Activated naive CD4-positive, alpha-beta T cell treated with anti-CD3 and anti-CD28 coated beads, Interleukin-2, amount 10 ng/mL, durations not matched to agents 7 days and 5 days (primary cell): ENCODE measurements around the gene MEF2C.
"Not testable (repeated sequence)": the region's sequence is repeated elsewhere in the genome, so short reads cannot be mapped to it uniquely, and the experiment has no call there.

Source experiments
- CTCF ChIA-PET: fragments of 350-600 bp; sonication (Branson Sonifier 250); formaldehyde crosslinking; loops from one replicate; lab custom pipeline; 2021; ENCODE audit warnings: antibody characterized with exemption; lab: Charles Lee
- DNase-seq: peaks from one replicate; pipeline ENCODE4 v3.0.0-alpha.2; 2020
- H3K27ac Mint-ChIP-seq: one replicate; pipeline ENCODE4 v1.8.0; 2021; ENCODE audit warnings: mild to moderate bottlenecking, moderate library complexity, mixed read lengths
- H3K27me3 Mint-ChIP-seq: one replicate; pipeline ENCODE4 v1.8.0; 2021; ENCODE audit warnings: mild to moderate bottlenecking, mixed read lengths
- H3K36me3 Mint-ChIP-seq: one replicate; pipeline ENCODE4 v1.8.0; 2021; ENCODE audit warnings: mixed read lengths
- H3K4me1 Mint-ChIP-seq: one replicate; pipeline ENCODE4 v1.8.0; 2021; ENCODE audit warnings: mixed read lengths
- H3K4me3 Mint-ChIP-seq: one replicate; pipeline ENCODE4 v1.8.0; 2021; ENCODE audit warnings: mild to moderate bottlenecking, moderate library complexity, mixed read lengths
- H3K9me3 Mint-ChIP-seq: one replicate; pipeline ENCODE4 v1.8.0; 2021; ENCODE audit warnings: mixed read lengths

The MEF2C gene

GRCh38 chr5:88804444-88804843, 78.5 kb downstream of the MEF2C start:
- Mint-ChIP-seq H3K9me3 (no peaks in the 10 kb centered on the region), H3K4me3 (no peak overlapping the region), H3K27me3 (peaks cover 3% of the 10 kb centered on the region), H3K4me1 (no peaks in the 10 kb centered on the region), H3K27ac (no peak overlapping the region), H3K36me3 (no peaks in the 10 kb centered on the region)
- DNase-seq, result no peak
- CTCF ChIA-PET, result no interaction called here

DNA sequence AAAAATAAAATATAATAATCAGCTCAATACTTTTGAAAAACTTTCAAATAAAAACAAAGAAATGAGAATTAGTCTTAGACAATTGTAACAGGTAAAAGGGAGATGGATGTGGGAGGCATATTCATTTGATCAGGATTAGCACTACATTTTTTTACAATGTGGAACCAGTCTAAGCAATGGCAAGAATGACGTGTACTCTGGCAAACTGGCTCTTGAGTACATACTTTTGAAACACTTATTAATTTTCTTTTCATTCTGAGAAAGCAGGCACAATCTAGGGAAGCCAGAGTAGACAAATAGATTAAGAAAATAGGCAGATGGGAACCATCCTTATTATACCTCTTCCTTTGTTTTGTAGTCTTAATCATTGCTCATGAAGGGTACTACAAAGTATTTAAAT, 79.7 kb downstream of the MEF2C start:
- CTCF ChIA-PET, result no interaction called here
- H3K36me3 Mint-ChIP-seq, result no peaks in the 10 kb centered on the region
- H3K27ac Mint-ChIP-seq, result no peak overlapping the region
- no peak for DNase-seq
- no peaks in the 10 kb centered on the region for H3K4me1 Mint-ChIP-seq
- peaks cover 3% of the 10 kb centered on the region for H3K27me3 Mint-ChIP-seq
- no peak overlapping the region for H3K4me3 Mint-ChIP-seq
- H3K9me3 Mint-ChIP-seq, result no peaks in the 10 kb centered on the region

GRCh38 chr5:88799938-88800535, 82.9 kb downstream of the MEF2C start:
- DNase-seq, result no peak
- no peaks in the 10 kb centered on the region for H3K9me3 Mint-ChIP-seq
- H3K4me3 Mint-ChIP-seq, result no peak overlapping the region
- H3K4me1 Mint-ChIP-seq, result no peaks in the 10 kb centered on the region
- H3K27ac Mint-ChIP-seq, result no peak overlapping the region
- no peaks in the 10 kb centered on the region for H3K36me3 Mint-ChIP-seq
- CTCF ChIA-PET, result no interaction called here
- no peaks in the 10 kb centered on the region for H3K27me3 Mint-ChIP-seq

- H3K27me3 Mint-ChIP-seq, H3K36me3 Mint-ChIP-seq, H3K4me1 Mint-ChIP-seq, H3K27ac Mint-ChIP-seq, H3K4me3 Mint-ChIP-seq, H3K9me3 Mint-ChIP-seq, DNase-seq, CTCF ChIA-PET: not testable (repeated sequence)
Observed at GRCh38 chr5:88798933-88799332, 84.1 kb downstream of the MEF2C start.

DNA sequence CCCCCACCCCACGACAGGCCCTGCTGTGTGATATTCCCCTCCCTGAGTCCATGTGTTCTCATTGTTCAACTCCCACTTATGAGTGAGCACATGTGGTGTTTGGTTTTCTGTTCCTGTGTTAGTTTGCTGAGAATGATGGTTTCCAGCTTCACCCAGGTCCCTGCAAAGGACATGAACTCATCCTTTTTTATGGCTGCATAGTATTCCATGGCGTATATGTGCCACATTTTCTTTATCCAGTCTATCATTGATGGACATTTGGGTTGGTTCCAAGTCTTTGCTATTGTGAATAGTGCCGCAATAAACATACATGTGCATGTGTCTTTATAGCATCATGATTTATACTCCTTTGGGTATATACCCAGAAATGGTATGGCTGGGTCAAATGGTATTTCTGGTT, 89.2 kb downstream of the MEF2C start:
- H3K4me3 Mint-ChIP-seq, CTCF ChIA-PET, H3K27ac Mint-ChIP-seq, H3K9me3 Mint-ChIP-seq, DNase-seq, H3K36me3 Mint-ChIP-seq, H3K4me1 Mint-ChIP-seq, H3K27me3 Mint-ChIP-seq: not testable (repeated sequence)

- peaks cover 3% of the 10 kb centered on the region for H3K27me3 Mint-ChIP-seq
- DNase-seq, result no peak
- H3K4me3 Mint-ChIP-seq, result no peak overlapping the region
- no peak overlapping the region for H3K27ac Mint-ChIP-seq
- no peaks in the 10 kb centered on the region for H3K4me1 Mint-ChIP-seq
- CTCF ChIA-PET, result no interaction called here
- no peaks in the 10 kb centered on the region for H3K9me3 Mint-ChIP-seq
- no peaks in the 10 kb centered on the region for H3K36me3 Mint-ChIP-seq
Observed at GRCh38 chr5:88792144-88792840, 90.7 kb downstream of the MEF2C start.

DNA sequence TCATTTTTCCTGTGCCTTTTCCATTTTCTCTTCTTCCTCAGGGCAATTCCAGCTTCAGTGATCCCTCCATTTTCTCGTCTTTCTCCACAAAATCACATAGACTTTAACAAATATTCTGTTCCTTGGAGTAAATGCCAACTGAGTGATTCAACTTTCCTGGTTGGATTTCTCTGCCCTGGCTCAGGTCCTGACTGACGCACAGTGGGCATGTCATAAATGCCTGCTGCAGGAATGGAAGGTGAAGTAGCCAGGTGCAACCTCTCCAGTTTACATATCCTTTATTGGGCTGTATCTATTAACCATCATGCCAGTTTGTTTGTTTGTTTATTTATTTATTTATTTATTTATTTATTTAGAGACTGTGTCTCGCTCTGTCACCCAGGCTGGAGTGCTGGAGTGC, 95.1 kb downstream of the MEF2C start:
- no peaks in the 10 kb centered on the region for H3K36me3 Mint-ChIP-seq
- no peaks in the 10 kb centered on the region for H3K9me3 Mint-ChIP-seq
- H3K4me3 Mint-ChIP-seq, result no peak overlapping the region
- CTCF ChIA-PET, result no interaction called here
- H3K4me1 Mint-ChIP-seq, result no peaks in the 10 kb centered on the region
- DNase-seq, result no peak
- peaks cover 3% of the 10 kb centered on the region for H3K27me3 Mint-ChIP-seq
- no peak overlapping the region for H3K27ac Mint-ChIP-seq

DNA sequence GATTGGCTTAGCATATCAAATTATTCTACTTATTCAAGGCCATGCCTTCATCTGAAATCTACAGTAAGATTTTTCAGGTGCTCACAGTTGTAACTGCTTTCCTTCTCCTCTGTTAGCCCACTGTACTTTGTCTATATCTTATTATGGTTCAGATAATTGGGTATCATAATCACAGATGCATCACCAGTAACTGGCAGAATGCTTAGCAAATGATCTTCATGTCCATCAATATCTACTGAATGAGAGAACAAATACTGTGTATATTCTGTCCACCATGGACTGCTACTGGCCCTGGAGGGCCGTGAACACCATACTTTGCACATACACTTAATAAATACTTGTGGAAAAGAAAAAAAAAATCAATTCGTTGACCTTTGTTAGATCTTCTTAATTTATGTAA, 96.2 kb downstream of the MEF2C start:
- no peak for DNase-seq
- H3K4me3 Mint-ChIP-seq, result no peak overlapping the region
- H3K27ac Mint-ChIP-seq, result no peak overlapping the region
- no peaks in the 10 kb centered on the region for H3K9me3 Mint-ChIP-seq
- CTCF ChIA-PET, result no interaction called here
- peaks cover 3% of the 10 kb centered on the region for H3K27me3 Mint-ChIP-seq
- H3K36me3 Mint-ChIP-seq, result no peaks in the 10 kb centered on the region
- no peaks in the 10 kb centered on the region for H3K4me1 Mint-ChIP-seq

DNA sequence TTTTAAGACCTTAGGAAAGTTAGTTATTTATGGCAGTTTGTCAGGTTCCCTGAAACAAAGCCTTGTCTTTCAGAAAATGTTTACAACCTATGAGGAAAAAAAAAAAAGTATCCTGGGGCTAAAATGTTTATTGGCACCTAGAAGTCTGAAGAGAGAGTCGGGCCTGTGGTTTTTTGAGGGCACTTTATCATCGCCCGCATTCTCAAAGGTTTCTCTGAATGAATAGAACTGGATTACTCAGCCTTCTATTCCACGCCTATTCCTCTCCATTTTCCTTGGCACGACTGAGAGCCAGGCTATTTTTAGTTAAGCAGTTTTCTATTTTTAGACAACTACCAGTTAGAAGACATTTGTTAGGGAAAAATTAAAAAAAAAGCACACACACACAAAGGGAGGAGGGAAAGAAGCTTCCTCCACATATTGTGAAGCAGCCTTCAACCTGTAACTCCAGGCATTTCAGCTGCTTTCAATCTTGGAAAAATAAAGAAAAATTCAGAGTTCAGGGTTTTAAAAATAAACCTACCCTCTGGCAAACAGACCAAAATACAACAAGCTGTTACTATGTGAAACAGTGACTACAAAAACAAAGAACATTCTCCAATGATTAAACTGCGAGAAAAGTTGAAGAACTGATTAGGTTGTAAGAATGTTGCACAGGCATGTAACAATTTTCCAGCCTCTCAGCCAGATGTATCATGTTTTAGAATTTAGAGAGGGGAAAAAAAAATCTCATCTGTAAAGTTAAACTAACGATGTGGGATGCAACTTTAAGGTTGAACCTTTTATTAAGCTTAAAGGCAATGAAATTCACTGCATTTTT, 97.0 kb downstream of the MEF2C start:
- H3K4me3 Mint-ChIP-seq, result no peak overlapping the region
- H3K4me1 Mint-ChIP-seq, result no peaks in the 10 kb centered on the region
- H3K27ac Mint-ChIP-seq, result no peak overlapping the region
- no peak for DNase-seq
- no peaks in the 10 kb centered on the region for H3K36me3 Mint-ChIP-seq
- CTCF ChIA-PET, result no interaction called here
- peaks cover 3% of the 10 kb centered on the region for H3K27me3 Mint-ChIP-seq
- H3K9me3 Mint-ChIP-seq, result no peaks in the 10 kb centered on the region

GRCh38 chr5:88782571-88782970, 100.4 kb downstream of the MEF2C start:
- Mint-ChIP-seq H3K4me1 (no peaks in the 10 kb centered on the region), H3K4me3 (no peak overlapping the region), H3K27me3 (no peaks in the 10 kb centered on the region), H3K27ac (no peak overlapping the region), H3K36me3 (no peaks in the 10 kb centered on the region), H3K9me3 (no peaks in the 10 kb centered on the region)
- no peak for DNase-seq
- CTCF ChIA-PET, result no interaction called here

DNA sequence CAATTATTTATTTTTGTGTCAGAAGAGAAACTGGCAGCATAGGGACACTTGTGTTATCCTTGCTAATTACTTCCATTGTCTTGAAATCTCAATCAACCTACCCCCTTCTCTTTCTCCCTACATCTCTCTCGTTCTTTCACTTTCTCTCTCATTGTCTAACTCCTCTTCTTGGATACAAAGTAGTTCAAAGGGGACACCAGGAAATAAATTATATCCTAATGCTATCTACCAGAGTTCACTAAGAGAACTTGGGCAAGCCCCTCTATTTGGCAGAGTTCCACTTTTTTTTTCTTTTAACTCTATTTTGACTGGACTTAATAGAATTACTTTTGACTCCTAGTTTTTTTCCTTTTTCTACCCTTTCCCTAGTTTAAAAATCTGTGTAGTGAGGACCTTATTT, 102.2 kb downstream of the MEF2C start:
- Mint-ChIP-seq H3K27me3 (no peaks in the 10 kb centered on the region), H3K9me3 (no peaks in the 10 kb centered on the region), H3K36me3 (no peaks in the 10 kb centered on the region), H3K4me1 (no peaks in the 10 kb centered on the region), H3K27ac (no peak overlapping the region), H3K4me3 (no peak overlapping the region)
- CTCF ChIA-PET, result no interaction called here
- no peak for DNase-seq

DNA sequence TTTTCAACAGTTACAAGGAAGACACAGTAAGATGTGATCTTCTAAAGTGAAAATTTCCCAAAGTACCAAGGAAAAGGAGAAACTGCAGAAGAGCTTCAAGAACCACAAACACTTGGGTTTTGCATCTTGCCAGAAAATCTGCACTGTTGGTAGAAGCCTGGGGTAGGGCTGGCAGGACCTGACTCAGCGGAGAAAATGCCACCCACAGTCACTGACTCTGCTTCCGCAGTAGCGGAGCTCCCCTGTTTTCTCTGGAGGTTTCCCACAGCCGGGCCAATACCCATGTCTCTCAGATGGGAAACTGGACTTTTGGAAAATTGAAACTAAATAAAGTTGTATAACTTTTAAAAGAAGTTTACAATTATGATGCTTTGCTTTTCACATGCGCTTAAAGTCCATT, 104.2 kb downstream of the MEF2C start:
- CTCF ChIA-PET, result no interaction called here
- Mint-ChIP-seq H3K36me3 (no peaks in the 10 kb centered on the region), H3K27me3 (no peaks in the 10 kb centered on the region), H3K9me3 (no peaks in the 10 kb centered on the region), H3K4me1 (no peaks in the 10 kb centered on the region), H3K4me3 (no peak overlapping the region), H3K27ac (no peak overlapping the region)
- DNase-seq, result no peak

GRCh38 chr5:88776692-88777091, 106.3 kb downstream of the MEF2C start:
- no peak overlapping the region for H3K27ac Mint-ChIP-seq
- H3K27me3 Mint-ChIP-seq, result no peaks in the 10 kb centered on the region
- CTCF ChIA-PET, result interaction anchor here (0.7 kb wide), 1 partner anchor 24 kb away, joined by 3 read pairs; no protein-coding TSS in a partner anchor
- DNase-seq, result no peak
- H3K36me3 Mint-ChIP-seq, result no peaks in the 10 kb centered on the region
- H3K9me3 Mint-ChIP-seq, result no peaks in the 10 kb centered on the region
- no peak overlapping the region for H3K4me3 Mint-ChIP-seq
- H3K4me1 Mint-ChIP-seq, result no peaks in the 10 kb centered on the region

GRCh38 chr5:88772831-88773230, 110.2 kb downstream of the MEF2C start:
- CTCF ChIA-PET, result no interaction called here
- Mint-ChIP-seq H3K9me3 (no peaks in the 10 kb centered on the region), H3K36me3 (no peaks in the 10 kb centered on the region), H3K4me1 (no peaks in the 10 kb centered on the region), H3K4me3 (no peak overlapping the region), H3K27ac (no peak overlapping the region), H3K27me3 (peaks cover 2% of the 10 kb centered on the region)
- no peak for DNase-seq

DNA sequence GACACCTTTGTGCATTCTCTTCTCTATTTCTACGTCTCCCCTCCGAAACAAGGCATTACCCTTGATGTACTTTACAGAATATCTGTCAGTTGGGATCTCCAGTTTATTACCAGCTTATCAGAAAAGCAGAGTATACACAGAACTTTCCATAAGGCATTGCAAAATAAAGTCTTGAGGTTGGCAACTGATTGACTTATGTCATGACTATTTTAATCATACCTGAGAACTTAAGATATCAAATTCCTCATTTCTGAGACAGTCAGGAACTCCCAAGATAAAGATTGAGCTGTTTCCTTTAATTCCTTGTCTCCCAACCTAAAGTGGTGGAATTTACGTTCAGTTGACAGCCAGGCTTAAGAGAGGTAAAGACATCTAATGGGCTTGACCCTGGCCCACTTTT, 110.9 kb downstream of the MEF2C start:
- Mint-ChIP-seq H3K4me1 (no peaks in the 10 kb centered on the region), H3K36me3 (no peaks in the 10 kb centered on the region)

More for the DNA sequence above, 110.9 kb downstream of the MEF2C start:
- Mint-ChIP-seq H3K27me3 (peaks cover 4% of the 10 kb centered on the region), H3K4me3 (no peak overlapping the region), H3K27ac (no peak overlapping the region), H3K9me3 (no peaks in the 10 kb centered on the region)
- CTCF ChIA-PET, result no interaction called here
- DNase-seq, result no peak
